Kidney (tissue), 14 donors: ENCODE data around the gene ZNF614. TPM values are rescaled to one million over a fixed set of nuclear protein-coding genes. Genes with fewer than 3 reads are reported as not detected.
A peak's percentile ranks its signal among the peaks of the same experiment; 100 is the strongest.

Experiments used
- DNase-seq, 5 donors: peaks; one replicate each; pipeline ENCODE4 v3.0.0-alpha.2; 2013 to 2020
- FAIRE-seq: peaks from 2 replicates; lab custom pipeline; 2012; peaks lifted over from hg19 to GRCh38; lab: Jason Lieb, UNC
- H3K27ac ChIP-seq, 2 donors: one replicate each; pipeline ENCODE4 v1.7.0; 2013; ENCODE audit warnings: low read depth in 2 of 2, low read length in 2 of 2, inconsistent platforms in 1 of 2
- H3K27me3 ChIP-seq: one replicate; pipeline ENCODE4 v1.7.1; 2013; ENCODE audit warnings: low read length, inconsistent platforms; ENCODE audit not compliant: control insufficient read depth, insufficient read depth
- H3K36me3 ChIP-seq, 3 donors: one replicate each; pipeline versions ENCODE4 v1.7.0 to v1.7.1; 2013; ENCODE audit warnings: low read length in 3 of 3, control low read depth in 1 of 3, inconsistent platforms in 1 of 3; ENCODE audit not compliant: insufficient read depth in 3 of 3, control insufficient read depth in 2 of 3
- H3K4me1 ChIP-seq, 3 donors: one replicate each; pipeline versions ENCODE4 v1.7.0 to v1.7.1; 2013; ENCODE audit warnings: low read length in 3 of 3, inconsistent platforms in 1 of 3, low read depth in 1 of 3; ENCODE audit not compliant: control insufficient read depth in 2 of 3, insufficient read depth in 2 of 3
- H3K4me3 ChIP-seq, 3 donors: one replicate each; pipeline versions ENCODE4 v1.7.0 to v1.8.1; 2013; ENCODE audit warnings: low read length in 3 of 3, control low read depth in 1 of 3, inconsistent platforms in 1 of 3
- H3K9ac ChIP-seq, 3 donors: one replicate each; pipeline versions ENCODE4 v1.7.0 to v1.7.1; 2013; ENCODE audit warnings: low read length in 3 of 3, control low read depth in 1 of 3, inconsistent platforms in 1 of 3
- H3K9me3 ChIP-seq, 3 donors: one replicate each; pipeline versions ENCODE4 v1.7.0 to v1.7.1; 2013; ENCODE audit warnings: low read length in 3 of 3, control low read depth in 1 of 3, inconsistent platforms in 1 of 3; ENCODE audit not compliant: control insufficient read depth in 2 of 3, insufficient read depth in 1 of 3
- CTCF ChIP-seq: IDR thresholded peaks from 3 replicates; pipeline ENCODE4 v1.5.1; 2012; ENCODE audit warnings: mild to moderate bottlenecking, moderate library complexity, borderline replicate concordance; ENCODE audit not compliant: insufficient read depth; ENCODE audit errors: extremely low read depth
- intact Hi-C: fragments of 100-400 bp; cut with DNase I; formaldehyde crosslinking; loops from one replicate; pipeline ENCODE4 v1.11.1; 2022
- polyA plus RNA-seq: library from polyadenylated mRNA; stranded (reverse); fragments of 350-450 nt; fragmentation: Illumina TruSeq; extraction: RNeasy Lipid Tissue Mini Kit (QIAGEN cat#74804); gene quantifications from one replicate; pipeline ENCODE4 v1.2.3, GENCODE V29; 2014; ENCODE audit warnings: low read depth, low replicate concordance; ENCODE audit not compliant: insufficient read depth
- total RNA-seq: library from RNA; stranded (reverse); fragmentation: NEBNext Ultra II Directional; extraction: Animal tissue kit (Norgen Biotek cat#: 25700); gene quantifications from one replicate; pipeline ENCODE4 v1.2.1, GENCODE V29; 2021
- donor health status: control.
- donor health status: control.
- donor health status: control.
- donor health status: control.
- donor health status: control.
- donor health status: DM: yes; HTN: yes; CAD: no.
- donor health status: Normal renal cell carcinoma (clear cell type).

The ZNF614 gene
- total and polyA plus RNA-seq, 2 donors from 2014 or later: 3.0 to 9.4 TPM

- peaks cover 25 to 62% (median 44%) of the 10 kb centered on the region in 3 donors for H3K36me3 ChIP-seq
- peak in 2 of 5 donors; percentile 13 to 14 for DNase-seq
- no peak for TF ChIP-seq CTCF
- FAIRE-seq: no peak
- H3K9me3 ChIP-seq: peaks cover 13 to 56% (median 38%) of the 10 kb centered on the region in 3 donors
- H3K4me3 ChIP-seq: no peak overlapping the region
- no peak overlapping the region for H3K9ac ChIP-seq
- no peaks in the 10 kb centered on the region for H3K4me1 ChIP-seq
- no peaks in the 10 kb centered on the region for H3K27me3 ChIP-seq
- no peak overlapping the region for H3K27ac ChIP-seq
- intact Hi-C loops: no loop called here
Observed at GRCh38 chr19:51971624-51972023, 56.6 kb downstream of the ZNF614 start.

GRCh38 chr19:51970718-51971117, 57.5 kb downstream of the ZNF614 start:
- H3K9me3 ChIP-seq: peaks cover 16 to 52% (median 40%) of the 10 kb centered on the region in 3 donors
- H3K4me1 ChIP-seq: no peaks in the 10 kb centered on the region
- intact Hi-C loops: no loop called here
- TF ChIP-seq CTCF: no peak
- no peak overlapping the region for H3K9ac ChIP-seq
- no peak overlapping the region for H3K27ac ChIP-seq
- no peak for DNase-seq
- FAIRE-seq: no peak
- peaks cover 29 to 71% (median 49%) of the 10 kb centered on the region in 3 donors for H3K36me3 ChIP-seq
- peak overlapping the region in 1 of 3 donors; percentile 28 for H3K4me3 ChIP-seq
- no peaks in the 10 kb centered on the region for H3K27me3 ChIP-seq

GRCh38 chr19:51965583-51965982, 62.6 kb downstream of the ZNF614 start:
- no peak for FAIRE-seq
- Histone ChIP-seq H3K27ac (no peak overlapping the region), H3K27me3 (no peaks in the 10 kb centered on the region), H3K4me1 (peaks cover 0 to 7% (median 4%) of the 10 kb centered on the region in 3 donors), H3K9ac (no peak overlapping the region), H3K4me3 (peak overlapping the region in 2 of 3 donors; percentile 5 to 10), H3K9me3 (peaks cover 21 to 37% (median 34%) of the 10 kb centered on the region in 3 donors), H3K36me3 (peaks cover 37 to 51% (median 41%) of the 10 kb centered on the region in 3 donors)
- no peak for TF ChIP-seq CTCF
- no peak for DNase-seq
- intact Hi-C loops: no loop called here

Other genes starting within 250 kb of the ZNF614 start
- gene FPR3, start 233.2 kb downstream of the ZNF614 start, total RNA-seq: 8.5 TPM
- 1.1 TPM for gene FPR3, start 233.2 kb downstream of the ZNF614 start, polyA plus RNA-seq
- gene ZNF577, start 140.4 kb downstream of the ZNF614 start, total RNA-seq: 19.0 TPM
- gene ZNF577, start 140.4 kb downstream of the ZNF614 start, polyA plus RNA-seq: 32.2 TPM
- 16.2 TPM for gene ZNF649, start 123.4 kb downstream of the ZNF614 start, total RNA-seq
- 4.9 TPM for gene ZNF649, start 123.4 kb downstream of the ZNF614 start, polyA plus RNA-seq
- gene ZNF613, start 100.9 kb downstream of the ZNF614 start, total RNA-seq: 6.9 TPM
- 5.8 TPM for gene ZNF613, start 100.9 kb downstream of the ZNF614 start, polyA plus RNA-seq
- gene ZNF350, start 41.5 kb downstream of the ZNF614 start, total RNA-seq: 18.9 TPM
- gene ZNF350, start 41.5 kb downstream of the ZNF614 start, polyA plus RNA-seq: 7.8 TPM
- gene ZNF615, start 20.2 kb downstream of the ZNF614 start, total RNA-seq: 15.3 TPM
- gene ZNF615, start 20.2 kb downstream of the ZNF614 start, polyA plus RNA-seq: 5.3 TPM
- 19.5 TPM for gene ZNF432, start 20.5 kb upstream of the ZNF614 start, total RNA-seq
- 4.7 TPM for gene ZNF432, start 20.5 kb upstream of the ZNF614 start, polyA plus RNA-seq
- gene ZNF841, start 67.4 kb upstream of the ZNF614 start, total RNA-seq: 28.5 TPM
- 2.8 TPM for gene ZNF841, start 67.4 kb upstream of the ZNF614 start, polyA plus RNA-seq
- gene ZNF616, start 111.6 kb upstream of the ZNF614 start, total RNA-seq: 12.8 TPM
- gene ZNF616, start 111.6 kb upstream of the ZNF614 start, polyA plus RNA-seq: 3.2 TPM
- 21.9 TPM for gene ZNF836, start 143.2 kb upstream of the ZNF614 start, total RNA-seq
- gene ZNF836, start 143.2 kb upstream of the ZNF614 start, polyA plus RNA-seq: 7.1 TPM
- gene PPP2R1A, start 161.7 kb upstream of the ZNF614 start, total RNA-seq: 314 TPM
- gene PPP2R1A, start 161.7 kb upstream of the ZNF614 start, polyA plus RNA-seq: 346 TPM
- 22.8 TPM for gene ZNF766, start 241.2 kb upstream of the ZNF614 start, total RNA-seq
- gene ZNF766, start 241.2 kb upstream of the ZNF614 start, polyA plus RNA-seq: 8.4 TPM